Naive thymus-derived CD8-positive, alpha-beta T cell (primary cell): ENCODE results near the gene NEDD8. TPM values are rescaled to one million over a fixed set of nuclear protein-coding genes. Genes with fewer than 3 reads are reported as not detected.

Source experiments
- ATAC-seq, 2 donors: fragments of 150-1000 bp; cut with Tn5 transposase in 1 of 2; sonication (Bioruptor Pico), chemical (Tn5 transposase) in 1 of 2; 1 replicate in 1 of 2; 2 replicates in 1 of 2; pipeline ENCODE4 v1.10.0; 2021; ENCODE audit warnings: mild to moderate bottlenecking in 2 of 2, moderate library complexity in 2 of 2
- POLR2A ChIA-PET: fragments of 350-600 bp; sonication (Branson Sonifier 250); formaldehyde crosslinking; loops from one replicate; lab custom pipeline; 2021; ENCODE audit warnings: antibody characterized with exemption; lab: Charles Lee
- DNase-seq, 10 donors: peaks; one replicate each; pipeline versions ENCODE4 v3.0.0 to v3.0.0-alpha.2; 2020 to 2022
- H3K27ac Mint-ChIP-seq, 10 donors: one replicate each; pipeline ENCODE4 v1.8.0; 2020 to 2022; ENCODE audit warnings: mild to moderate bottlenecking in 10 of 10, mixed read lengths in 10 of 10, moderate library complexity in 4 of 10, inconsistent platforms in 1 of 10
- H3K27me3 Mint-ChIP-seq, 5 donors: one replicate each; pipeline ENCODE4 v1.8.0; 2021 to 2022; ENCODE audit warnings: mixed read lengths in 5 of 5
- H3K36me3 Mint-ChIP-seq, 3 donors: one replicate each; pipeline ENCODE4 v1.8.0; 2020 to 2022; ENCODE audit warnings: mixed read lengths in 3 of 3, mild to moderate bottlenecking in 2 of 3, inconsistent platforms in 1 of 3
- H3K4me1 Mint-ChIP-seq, 4 donors: one replicate each; pipeline ENCODE4 v1.8.0; 2021 to 2022; ENCODE audit warnings: mixed read lengths in 4 of 4
- H3K4me3 Mint-ChIP-seq, 10 donors: one replicate each; pipeline ENCODE4 v1.8.0; 2020 to 2022; ENCODE audit warnings: mild to moderate bottlenecking in 10 of 10, mixed read lengths in 10 of 10, moderate library complexity in 6 of 10, inconsistent platforms in 1 of 10
- H3K9me3 Mint-ChIP-seq, 9 donors: one replicate each; pipeline ENCODE4 v1.8.0; 2020 to 2022; ENCODE audit warnings: mixed read lengths in 9 of 9, mild to moderate bottlenecking in 3 of 9, inconsistent platforms in 1 of 9, moderate library complexity in 1 of 9
- polyA plus RNA-seq, 3 donors: library from polyadenylated mRNA; unstranded; fragments of 300-500 nt; fragmentation: Illumina TruSeq; gene quantifications; one replicate each; pipeline ENCODE4 v1.2.3, GENCODE V29; 2021
- total RNA-seq, 8 experiments: library from RNA in 2 of 8; stranded (reverse) in 2 of 8; gene quantifications; one replicate each; pipeline ENCODE4 v1.2.3 and lab custom pipeline; 2021 to 2026

Gene NEDD8
- total and polyA plus RNA-seq, 5 experiments from 2014 or later = 96.8 to 320 (median 302) TPM

DNA sequence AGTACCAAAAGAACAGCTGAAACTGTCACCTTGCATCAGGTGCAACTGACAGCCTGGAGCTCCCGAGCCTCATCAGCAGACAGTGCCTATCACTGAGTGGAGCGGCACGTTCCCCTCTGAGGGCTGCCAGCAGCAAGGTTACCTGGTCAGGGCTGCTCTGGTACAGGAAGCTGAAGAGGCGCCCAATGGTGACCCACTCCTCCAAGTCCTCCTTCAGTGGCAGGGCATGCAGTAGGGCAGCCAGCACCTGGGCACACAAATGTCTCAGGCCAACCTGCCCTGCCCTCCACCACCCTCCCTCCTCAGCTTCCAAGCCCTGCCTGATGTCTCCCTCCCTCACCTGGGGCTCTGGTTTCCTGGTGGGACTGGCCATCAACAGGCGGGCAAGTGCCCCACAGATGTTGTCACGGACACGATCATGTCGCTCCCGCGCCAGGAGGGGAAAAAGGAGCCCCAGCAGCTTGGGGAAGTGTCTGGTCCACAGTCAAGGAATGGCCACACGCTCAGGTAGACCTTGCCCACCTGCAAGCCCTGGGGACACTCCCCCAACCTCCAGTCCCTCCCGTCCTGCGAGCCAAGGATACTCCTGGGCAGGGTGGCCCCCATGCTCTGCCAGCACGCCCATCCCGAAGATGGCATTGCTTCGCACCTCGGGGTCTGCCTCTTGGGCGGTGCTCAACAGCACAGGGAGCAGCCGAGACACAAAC, 50.6 kb downstream of the NEDD8 start:
- H3K4me3 Mint-ChIP-seq = no peak overlapping the region
- H3K36me3 Mint-ChIP-seq = peaks cover 0 to 60% (median 6%) of the 10 kb centered on the region in 3 donors
- H3K27ac Mint-ChIP-seq = peak overlapping the region in 2 of 10 donors; percentile 24 to 59
- peak in 1 of 2 donors; percentile 15 for ATAC-seq
- POLR2A ChIA-PET = interaction anchor here (1.5 kb wide), 1 partner anchor 10 kb away, joined by 6 read pairs; the partner anchor contains the start of gene REC8
- H3K27me3 Mint-ChIP-seq = no peaks in the 10 kb centered on the region
- peaks cover 0 to 7% (median 6%) of the 10 kb centered on the region in 4 donors for H3K4me1 Mint-ChIP-seq
- no peaks in the 10 kb centered on the region for H3K9me3 Mint-ChIP-seq
- DNase-seq = no peak

DNA sequence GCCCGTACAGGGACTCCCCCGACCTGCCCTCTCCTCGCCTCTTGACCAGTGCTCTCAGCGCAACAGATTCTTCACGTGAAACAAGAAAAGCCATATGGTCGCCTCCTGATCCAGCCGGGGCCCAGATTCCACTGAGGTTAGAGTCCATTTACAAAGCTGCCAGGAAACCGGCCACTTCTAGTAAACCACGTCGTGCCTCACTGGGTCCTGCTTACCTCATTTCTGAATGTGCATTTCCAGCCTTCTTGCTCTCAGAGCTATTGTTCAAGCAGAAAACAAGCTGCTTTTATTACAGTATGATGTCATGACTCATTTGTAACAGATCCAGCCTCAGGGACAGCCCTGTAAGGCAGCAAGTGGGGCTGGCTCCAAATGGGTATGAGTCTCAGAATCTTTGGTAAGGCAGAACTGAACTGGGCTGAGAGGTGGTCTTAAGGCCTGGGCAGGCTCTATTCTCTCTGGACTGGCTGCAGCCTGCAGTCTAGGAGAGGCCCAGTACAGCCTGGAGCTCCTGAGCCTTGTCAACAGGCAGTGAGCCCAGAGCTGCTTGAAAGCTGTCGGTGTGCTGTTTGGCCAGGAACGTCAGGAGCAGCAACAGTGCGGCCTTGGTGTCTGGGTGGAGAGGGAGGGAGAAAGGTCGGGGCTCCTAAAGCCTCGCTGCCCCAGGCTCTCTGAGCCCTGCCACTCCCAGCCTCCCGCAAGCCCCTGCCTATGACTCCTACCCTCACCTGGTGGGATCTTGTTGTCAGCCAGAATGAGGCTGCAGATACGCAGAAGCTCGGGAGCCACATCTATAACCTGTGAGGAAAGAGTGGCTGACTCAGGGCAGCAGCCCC, 52.0 kb downstream of the NEDD8 start:
- H3K4me3 Mint-ChIP-seq = no peak overlapping the region
- H3K27me3 Mint-ChIP-seq = no peaks in the 10 kb centered on the region
- H3K9me3 Mint-ChIP-seq = no peaks in the 10 kb centered on the region
- ATAC-seq = no peak
- POLR2A ChIA-PET = interaction anchor here (1.0 to 1.2 kb wide), 2 partner anchors 9 kb away, joined by 4 to 9 read pairs; partner anchors contain the start of gene IPO4
- peaks cover 0 to 4% (median 1%) of the 10 kb centered on the region in 4 donors for H3K4me1 Mint-ChIP-seq
- peak overlapping the region in 4 of 10 donors; percentile 20 to 61 (median 50) for H3K27ac Mint-ChIP-seq
- H3K36me3 Mint-ChIP-seq = peaks cover 0 to 57% (median 3%) of the 10 kb centered on the region in 3 donors
- no peak for DNase-seq

DNA sequence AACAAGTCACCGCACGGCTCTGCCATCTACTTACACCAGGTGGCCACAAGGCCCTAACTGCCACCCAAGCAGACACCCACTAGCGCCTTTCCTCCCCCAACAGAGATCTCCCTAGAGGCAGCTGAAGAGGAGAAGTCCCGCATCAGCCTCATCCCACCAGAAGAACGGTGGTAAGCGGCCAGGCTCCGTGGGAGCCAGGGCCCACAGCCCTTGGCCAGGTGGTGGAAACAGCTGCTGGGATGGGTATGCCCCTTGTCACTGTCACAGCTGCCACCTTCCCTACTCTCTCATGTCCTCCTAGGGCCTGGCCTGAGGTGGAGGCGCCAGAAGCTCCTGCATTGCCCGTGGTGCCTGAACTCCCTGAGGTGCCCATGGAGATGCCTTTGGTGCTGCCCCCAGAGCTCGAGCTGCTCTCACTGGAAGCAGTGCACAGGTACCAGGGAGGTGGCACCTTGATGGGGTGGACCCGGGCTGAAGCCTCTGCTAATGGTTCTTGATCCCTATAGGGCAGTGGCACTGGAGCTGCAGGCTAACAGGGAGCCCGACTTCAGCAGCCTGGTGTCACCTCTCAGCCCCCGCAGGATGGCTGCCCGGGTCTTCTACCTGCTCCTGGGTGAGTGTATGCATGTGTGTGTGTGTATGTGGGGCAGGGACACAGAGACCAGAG, 52.7 kb downstream of the NEDD8 start:
- H3K4me1 Mint-ChIP-seq = peaks cover 0 to 7% (median 5%) of the 10 kb centered on the region in 4 donors
- no peaks in the 10 kb centered on the region for H3K9me3 Mint-ChIP-seq
- ATAC-seq = no peak
- H3K36me3 Mint-ChIP-seq = peaks cover 0 to 62% (median 3%) of the 10 kb centered on the region in 3 donors
- H3K27me3 Mint-ChIP-seq = no peaks in the 10 kb centered on the region
- peak overlapping the region in 4 of 10 donors; percentile 53 to 67 (median 62) for H3K27ac Mint-ChIP-seq
- DNase-seq = no peak
- POLR2A ChIA-PET = interaction anchor here (0.6 to 1.3 kb wide), 6 partner anchors 9 to 39 kb away, joined by 3 to 9 read pairs (median 4); partner anchors contain the start of genes IPO4, IRF9 and TM9SF1
- H3K4me3 Mint-ChIP-seq = no peak overlapping the region

DNA sequence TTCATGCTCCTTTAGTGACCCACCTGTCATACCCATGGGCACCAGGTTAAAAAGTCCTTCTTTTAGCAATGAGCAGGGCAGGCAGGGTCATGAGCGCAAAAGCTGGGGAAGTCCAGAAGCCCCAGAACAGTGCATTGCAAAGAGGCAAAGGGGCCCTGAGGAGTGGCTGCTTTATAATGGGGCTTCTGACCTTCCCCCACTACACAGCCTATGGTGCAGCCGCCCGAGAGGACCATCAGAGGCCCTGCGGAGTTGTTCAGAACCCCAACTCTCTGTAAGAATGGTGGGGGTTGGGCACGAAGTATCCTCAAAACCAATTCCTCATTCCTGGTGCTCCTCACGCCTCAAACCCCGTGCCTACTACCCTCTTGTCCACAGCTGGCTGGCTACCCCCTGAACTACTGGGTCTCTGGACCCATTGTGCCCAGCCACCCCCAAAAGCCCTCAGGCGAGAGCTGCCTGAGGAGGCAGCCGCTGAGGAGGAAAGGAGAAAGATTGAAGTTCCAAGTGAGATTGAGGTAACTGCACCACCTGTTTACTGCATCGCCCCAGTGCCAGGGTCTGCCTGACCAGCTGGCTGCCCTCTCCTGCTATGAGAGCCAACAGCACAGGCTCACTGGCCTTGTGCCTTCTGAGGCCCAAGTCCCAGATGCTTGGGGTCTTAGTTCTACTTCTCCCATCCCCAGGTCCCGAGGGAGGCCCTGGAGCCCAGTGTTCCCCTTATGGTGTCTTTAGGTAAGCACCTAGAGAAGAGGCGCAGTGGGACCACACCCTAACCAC, 53.6 kb downstream of the NEDD8 start:
- no peak for ATAC-seq
- POLR2A ChIA-PET = interaction anchor here (0.6 to 1.3 kb wide), 4 partner anchors 10 to 38 kb away, joined by 3 to 4 read pairs (median 3); partner anchors contain the start of genes IPO4, IRF9 and TM9SF1
- DNase-seq = no peak
- H3K4me3 Mint-ChIP-seq = no peak overlapping the region
- peak overlapping the region in 3 of 10 donors; percentile 25 to 67 (median 37) for H3K27ac Mint-ChIP-seq
- no peaks in the 10 kb centered on the region for H3K9me3 Mint-ChIP-seq
- no peaks in the 10 kb centered on the region for H3K27me3 Mint-ChIP-seq
- peaks cover 0 to 59% (median 3%) of the 10 kb centered on the region in 3 donors for H3K36me3 Mint-ChIP-seq
- peaks cover 0 to 8% (median 7%) of the 10 kb centered on the region in 4 donors for H3K4me1 Mint-ChIP-seq

DNA sequence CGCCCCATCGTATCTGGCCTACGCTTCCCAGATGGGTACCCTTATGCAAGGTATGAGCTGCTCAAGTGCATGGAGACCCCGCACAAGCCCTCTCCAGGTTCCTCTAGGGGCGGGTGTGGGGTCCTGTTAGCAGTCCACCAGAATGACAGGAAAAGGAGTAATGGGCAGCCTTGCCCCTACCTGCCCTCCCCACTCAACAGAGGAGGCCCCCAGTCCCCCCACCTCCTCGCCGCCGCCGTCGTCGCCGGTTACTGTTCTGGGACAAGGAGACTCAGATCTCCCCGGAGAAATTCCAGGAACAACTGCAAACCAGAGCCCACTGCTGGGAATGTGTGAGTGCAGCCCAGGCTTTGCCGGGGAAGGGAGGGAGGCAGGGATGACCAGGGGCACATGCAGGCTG, 54.3 kb downstream of the NEDD8 start:
- DNase-seq = no peak
- POLR2A ChIA-PET = no interaction called here
- Mint-ChIP-seq H3K4me3 (no peak overlapping the region), H3K9me3 (no peaks in the 10 kb centered on the region), H3K27me3 (no peaks in the 10 kb centered on the region), H3K4me1 (peaks cover 7 to 12% (median 12%) of the 10 kb centered on the region in 4 donors), H3K36me3 (peaks cover 0 to 52% (median 3%) of the 10 kb centered on the region in 3 donors), H3K27ac (peak overlapping the region in 1 of 10 donors; percentile 52)
- no peak for ATAC-seq

DNA sequence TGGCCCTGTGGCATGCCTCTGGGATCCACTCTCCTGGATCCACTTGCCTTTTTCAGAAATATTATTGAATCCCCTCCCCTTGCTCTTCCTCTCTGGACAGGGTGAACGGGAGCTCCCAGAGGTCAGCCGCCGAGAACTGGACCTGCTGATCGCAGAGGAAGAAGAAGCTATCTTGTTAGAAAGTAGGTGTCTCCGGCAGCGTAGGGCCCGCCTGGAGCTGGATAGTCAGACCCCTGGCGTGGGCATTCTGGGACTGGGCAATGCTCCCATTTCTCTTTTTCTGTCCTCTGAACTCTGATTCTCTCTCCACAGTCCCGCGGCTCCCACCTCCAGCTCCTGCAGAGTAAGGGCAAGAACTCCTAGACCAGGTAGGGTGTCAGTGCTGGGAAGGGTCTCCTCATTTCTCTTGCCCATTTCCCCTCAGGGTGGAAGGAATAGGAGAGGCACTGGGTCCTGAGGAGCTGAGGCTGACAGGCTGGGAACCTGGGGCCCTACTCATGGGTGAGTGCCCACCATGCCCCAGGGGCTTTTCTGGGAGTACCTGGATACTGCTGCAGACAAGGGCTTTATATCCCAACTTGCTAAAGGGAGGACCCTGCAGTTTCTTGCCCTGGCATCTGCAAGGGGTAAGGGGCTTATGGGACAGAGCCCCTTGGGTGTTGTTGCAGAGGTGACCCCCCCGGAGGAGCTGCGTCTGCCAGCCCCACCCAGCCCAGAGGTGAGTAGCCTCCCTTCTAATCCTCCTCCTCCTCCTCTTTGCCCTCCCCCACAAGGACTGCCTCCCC, 54.9 kb downstream of the NEDD8 start:
- Mint-ChIP-seq H3K27ac (peak overlapping the region in 4 of 10 donors; percentile 40 to 86 (median 68)), H3K9me3 (no peaks in the 10 kb centered on the region), H3K36me3 (peaks cover 0 to 47% (median 3%) of the 10 kb centered on the region in 3 donors), H3K4me1 (peaks cover 10 to 18% (median 14%) of the 10 kb centered on the region in 4 donors), H3K4me3 (no peak overlapping the region), H3K27me3 (no peaks in the 10 kb centered on the region)
- POLR2A ChIA-PET = interaction anchor here (0.6 to 1.2 kb wide), 4 partner anchors 8 to 44 kb away, joined by 3 read pairs; partner anchors contain the start of gene IRF9
- no peak for DNase-seq
- no peak for ATAC-seq

DNA sequence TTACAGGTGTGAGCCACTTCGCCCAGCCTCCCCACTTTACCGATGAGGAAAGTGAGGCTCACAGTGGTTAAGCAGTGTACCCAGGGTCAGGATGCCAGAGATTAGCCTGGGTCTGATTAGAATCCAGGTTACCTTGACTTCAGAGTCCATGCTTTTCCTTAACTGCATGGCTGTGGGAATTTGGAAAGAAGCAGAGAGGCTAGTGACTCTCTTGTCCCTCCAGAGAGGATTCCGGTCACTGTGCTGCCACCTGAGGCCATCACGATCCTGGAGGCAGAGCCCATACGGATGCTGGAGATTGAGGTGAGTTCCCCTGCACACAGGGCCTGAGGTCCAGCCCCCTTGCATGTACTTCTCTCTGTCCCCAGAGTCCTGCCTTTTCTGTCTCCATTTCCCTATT, 55.6 kb downstream of the NEDD8 start:
- POLR2A ChIA-PET = interaction anchor here (0.6 to 1.2 kb wide), 5 partner anchors 7 to 43 kb away, joined by 3 to 4 read pairs (median 3); partner anchors contain the start of gene IRF9

DNA sequence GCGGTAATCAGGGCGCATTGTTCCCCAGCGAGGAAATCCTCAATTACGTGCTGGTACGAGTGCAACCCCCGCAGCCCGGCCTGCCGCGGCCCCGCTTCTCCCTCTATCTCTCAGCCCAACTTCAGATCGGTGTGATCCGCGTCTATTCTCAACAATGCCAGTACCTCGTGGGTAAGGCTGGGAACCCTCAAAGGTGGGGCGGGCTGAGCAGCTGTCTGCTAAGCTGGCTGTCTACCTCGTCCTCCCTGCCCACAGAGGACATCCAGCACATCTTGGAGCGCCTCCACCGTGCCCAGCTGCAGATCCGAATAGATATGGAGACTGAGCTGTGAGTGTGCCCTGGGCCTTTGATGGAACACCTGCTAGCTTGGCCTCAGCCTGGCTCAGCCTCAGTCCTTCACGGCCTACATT, 59.3 kb downstream of the NEDD8 start:
- peaks cover 0 to 35% (median 8%) of the 10 kb centered on the region in 3 donors for H3K36me3 Mint-ChIP-seq
- POLR2A ChIA-PET = interaction anchor here (0.7 to 2.5 kb wide), 8 partner anchors 9 to 58 kb away, joined by 3 to 11 read pairs (median 3); partner anchors contain the start of genes CHMP4A, DCAF11, IPO4 and MDP1
- no peak for DNase-seq

More for the DNA sequence above, 55.6 kb downstream of the NEDD8 start:
- DNase-seq (no peak), ATAC-seq (no peak)
- Mint-ChIP-seq H3K4me1 (peaks cover 12 to 22% (median 18%) of the 10 kb centered on the region in 4 donors), H3K27me3 (no peaks in the 10 kb centered on the region), H3K36me3 (peaks cover 0 to 43% (median 3%) of the 10 kb centered on the region in 3 donors), H3K9me3 (no peaks in the 10 kb centered on the region), H3K4me3 (no peak overlapping the region), H3K27ac (peak overlapping the region in 1 of 10 donors; percentile 40)

DNA sequence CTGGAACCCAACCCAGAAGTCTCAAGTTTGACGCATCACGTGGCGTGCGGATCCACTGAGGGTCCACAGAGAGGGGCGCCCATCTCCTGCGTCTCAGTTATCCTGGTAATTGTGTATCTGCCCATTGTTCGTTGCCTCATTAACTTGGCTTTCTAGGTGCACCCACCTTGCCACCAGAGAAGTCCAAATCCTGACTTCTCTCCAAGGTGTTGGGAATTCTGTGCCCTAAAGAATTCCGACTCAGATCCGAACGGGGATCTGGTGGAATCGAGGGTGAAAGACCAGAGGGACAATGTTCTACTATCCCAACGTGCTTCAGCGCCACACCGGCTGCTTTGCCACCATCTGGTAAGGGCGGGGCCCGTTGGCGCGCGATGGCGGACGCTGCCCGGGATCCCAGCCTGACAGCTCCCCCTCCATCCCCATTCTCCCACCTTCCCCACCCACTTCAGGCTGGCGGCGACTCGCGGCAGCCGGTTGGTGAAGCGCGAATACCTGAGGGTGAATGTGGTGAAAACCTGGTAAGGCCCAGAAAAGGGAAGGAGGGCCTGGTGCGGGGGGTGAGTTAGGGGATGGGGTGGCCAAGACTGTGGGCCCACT, 59.8 kb downstream of the NEDD8 start:
- peaks cover 18 to 40% (median 37%) of the 10 kb centered on the region in 4 donors for H3K4me1 Mint-ChIP-seq
- ATAC-seq (no peak), DNase-seq (no peak)
- no peaks in the 10 kb centered on the region for H3K27me3 Mint-ChIP-seq
- POLR2A ChIA-PET = interaction anchor here (0.6 to 3.5 kb wide), 9 partner anchors 10 to 57 kb away, joined by 3 to 27 read pairs (median 4); partner anchors contain the start of genes DCAF11, EMC9, IPO4 and IRF9
- H3K27ac Mint-ChIP-seq = peak overlapping the region in 9 of 10 donors; percentile 48 to 93 (median 91)
- H3K36me3 Mint-ChIP-seq = peaks cover 0 to 40% (median 12%) of the 10 kb centered on the region in 3 donors
- H3K4me3 Mint-ChIP-seq = peak overlapping the region; percentile 86 to 97 (median 92)
- H3K9me3 Mint-ChIP-seq = no peaks in the 10 kb centered on the region

More for the DNA sequence above, 59.3 kb downstream of the NEDD8 start:
- Mint-ChIP-seq H3K4me1 (peaks cover 14 to 37% (median 33%) of the 10 kb centered on the region in 4 donors), H3K4me3 (peak overlapping the region; percentile 47 to 97 (median 83)), H3K27me3 (no peaks in the 10 kb centered on the region), H3K27ac (peak overlapping the region; percentile 34 to 91 (median 68)), H3K9me3 (no peaks in the 10 kb centered on the region)
- no peak for ATAC-seq
